Trophoblast cell (in vitro differentiated cells and primary cell): Measurements from ENCODE around the gene CDC42SE2.

Experiments used
- DNase-seq, 2 donors: peaks; one replicate each; pipeline ENCODE4 v3.0.0-alpha.2; 2016
- H2AFZ ChIP-seq: 2 replicates; pipeline ENCODE4 v1.6.1; 2013; ENCODE audit warnings: low read length, moderate library complexity, mild to moderate bottlenecking; ENCODE audit not compliant: insufficient read depth, poor library complexity
- H2AK5ac ChIP-seq: 2 replicates; pipeline ENCODE4 v1.6.1; 2013; ENCODE audit warnings: mild to moderate bottlenecking, low read length
- H2BK120ac ChIP-seq: 2 replicates; pipeline ENCODE4 v1.6.1; 2013; ENCODE audit warnings: low read length, mild to moderate bottlenecking, moderate library complexity; ENCODE audit not compliant: insufficient read depth, poor library complexity
- H2BK12ac ChIP-seq: 2 replicates; pipeline ENCODE4 v1.6.1; 2013; ENCODE audit warnings: mild to moderate bottlenecking, low read length, moderate library complexity
- H2BK5ac ChIP-seq: 2 replicates; pipeline ENCODE4 v1.6.1; 2013; ENCODE audit warnings: low read length, low read depth, moderate library complexity, mild to moderate bottlenecking; ENCODE audit not compliant: poor library complexity
- H3K14ac ChIP-seq: 2 replicates; pipeline ENCODE4 v1.6.1; 2013; ENCODE audit warnings: mild to moderate bottlenecking, low read length
- H3K18ac ChIP-seq: 2 replicates; pipeline ENCODE4 v1.6.1; 2013; ENCODE audit warnings: mild to moderate bottlenecking, low read length
- H3K23ac ChIP-seq: 2 replicates; pipeline ENCODE4 v1.6.1; 2013; ENCODE audit warnings: low read length
- H3K27ac ChIP-seq: 2 replicates; pipeline ENCODE4 v1.5.1; 2013; ENCODE audit warnings: low read depth, mild to moderate bottlenecking, inconsistent platforms, low read length, moderate library complexity
- H3K27me3 ChIP-seq: 2 replicates; pipeline ENCODE4 v1.6.1; 2013; ENCODE audit warnings: inconsistent platforms, mild to moderate bottlenecking, low read length, moderate library complexity; ENCODE audit not compliant: insufficient read depth
- H3K36me3 ChIP-seq, 2 experiments: 1 replicate in 1 of 2; 2 replicates in 1 of 2; pipeline ENCODE4 v1.6.1; 2013; ENCODE audit warnings: low read length in 2 of 2, mild to moderate bottlenecking in 2 of 2, moderate library complexity in 1 of 2; ENCODE audit not compliant: insufficient read depth in 2 of 2, control insufficient read depth in 1 of 2
- H3K4ac ChIP-seq: 2 replicates; pipeline ENCODE4 v1.6.1; 2013; ENCODE audit warnings: low read depth, mild to moderate bottlenecking, low read length, moderate library complexity
- H3K4me1 ChIP-seq, 2 experiments: 1 replicate in 1 of 2; 2 replicates in 1 of 2; pipeline ENCODE4 v1.6.1; 2013; ENCODE audit warnings: low read length in 2 of 2, mild to moderate bottlenecking in 2 of 2, moderate library complexity in 1 of 2; ENCODE audit not compliant: insufficient read depth in 2 of 2, control insufficient read depth in 1 of 2
- H3K4me2 ChIP-seq: 2 replicates; pipeline ENCODE4 v1.6.1; 2013; ENCODE audit warnings: inconsistent platforms, mild to moderate bottlenecking, low read length, moderate library complexity
- H3K4me3 ChIP-seq: 2 replicates; pipeline ENCODE4 v1.5.1; 2013; ENCODE audit warnings: mild to moderate bottlenecking, low read depth, low read length, inconsistent platforms
- H3K79me1 ChIP-seq: one replicate; pipeline ENCODE4 v1.6.1; 2013; ENCODE audit warnings: low read length
- H3K79me2 ChIP-seq: 2 replicates; pipeline ENCODE4 v1.6.1; 2013; ENCODE audit warnings: low read length, mild to moderate bottlenecking; ENCODE audit not compliant: control insufficient read depth, insufficient read depth, poor library complexity
- H3K9ac ChIP-seq: 2 replicates; pipeline ENCODE4 v1.6.1; 2013; ENCODE audit warnings: mild to moderate bottlenecking, low read length
- H3K9me3 ChIP-seq: 2 replicates; pipeline ENCODE4 v1.6.1; 2013; ENCODE audit warnings: low read depth, mild to moderate bottlenecking, control low read depth, inconsistent platforms, low read length; ENCODE audit not compliant: insufficient read depth
- H4K12ac ChIP-seq: 2 replicates; pipeline ENCODE4 v1.6.1; 2013; ENCODE audit warnings: low read depth, mild to moderate bottlenecking, low read length, moderate library complexity
- H4K8ac ChIP-seq: 2 replicates; pipeline ENCODE4 v1.6.1; 2013; ENCODE audit warnings: low read depth, mild to moderate bottlenecking, low read length, moderate library complexity
- H4K91ac ChIP-seq: one replicate; pipeline ENCODE4 v1.6.1; 2013; ENCODE audit warnings: low read depth, mild to moderate bottlenecking, low read length, moderate library complexity
- WGBS: extraction: QIAGEN DNeasy Blood & Tissue Kit; methylation state at CpG from one replicate; pipeline ENCODE4 v1.1.7; 2013; ENCODE audit warnings: missing lambda C conversion rate; ENCODE audit not compliant: insufficient read length, insufficient coverage; ENCODE audit errors: extremely low coverage; 5-methylcytosine and 5-hydroxymethylcytosine counted together

CDC42SE2 gene

DNA sequence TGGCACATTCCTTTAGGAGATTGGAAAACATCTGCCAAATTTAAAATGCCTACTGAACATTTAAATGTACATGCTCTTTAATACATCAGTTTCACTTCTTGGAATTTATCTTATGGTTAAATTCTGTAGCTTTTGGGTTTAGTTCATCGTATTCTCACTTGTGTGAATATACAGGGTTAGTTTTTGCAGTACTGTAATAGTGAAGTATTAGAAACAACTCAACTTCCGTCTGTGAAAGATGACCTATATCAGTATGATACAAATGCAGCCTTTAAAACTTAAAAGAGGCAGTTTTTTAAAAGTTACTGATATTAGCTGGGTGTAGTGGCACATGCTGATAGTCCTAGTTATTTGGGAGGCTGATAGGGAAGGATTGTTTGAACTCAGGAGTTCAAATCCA is 57.2 kb downstream of the CDC42SE2 start:
- H3K23ac ChIP-seq, result no peak overlapping the region
- no peak overlapping the region for H3K14ac ChIP-seq
- H3K79me1 ChIP-seq, result no peaks in the 10 kb centered on the region
- no peaks in the 10 kb centered on the region for H3K9me3 ChIP-seq
- H2BK12ac ChIP-seq, result no peak overlapping the region
- no peak overlapping the region for H4K12ac ChIP-seq
- H2AFZ ChIP-seq, result no peak overlapping the region
- H3K4me3 ChIP-seq, result no peak overlapping the region
- DNase-seq, result no peak
- H2BK120ac ChIP-seq, result no peak overlapping the region
- H3K9ac ChIP-seq, result no peak overlapping the region
- no peak overlapping the region for H3K4me2 ChIP-seq
- H4K8ac ChIP-seq, result no peak overlapping the region
- no CpG with 5 or more reads among the region's 2 CpGs for WGBS
- H3K36me3 ChIP-seq, result peaks cover 0 to 2% of the 10 kb centered on the region in 2 experiments
- H3K4me1 ChIP-seq, result peaks cover 2% of the 10 kb centered on the region in 2 experiments
- no peak overlapping the region for H4K91ac ChIP-seq
- H2AK5ac ChIP-seq, result no peak overlapping the region
- no peak overlapping the region for H3K27ac ChIP-seq
- no peaks in the 10 kb centered on the region for H3K27me3 ChIP-seq
- H2BK5ac ChIP-seq, result no peak overlapping the region
- H3K18ac ChIP-seq, result no peak overlapping the region
- H3K79me2 ChIP-seq, result no peaks in the 10 kb centered on the region
- H3K4ac ChIP-seq, result no peak overlapping the region

- no peak overlapping the region for H4K91ac ChIP-seq
- H3K4ac ChIP-seq, result no peak overlapping the region
- no peak overlapping the region for H2AK5ac ChIP-seq
- H3K14ac ChIP-seq, result no peak overlapping the region
- no peak overlapping the region for H3K27ac ChIP-seq
- no peak overlapping the region for H3K4me3 ChIP-seq
- H2AFZ ChIP-seq, result no peak overlapping the region
- no CpG with 5 or more reads among the region's 4 CpGs for WGBS
- no peaks in the 10 kb centered on the region for H3K79me2 ChIP-seq
- H3K4me1 ChIP-seq, result peaks cover 2% of the 10 kb centered on the region in 2 experiments
- no peaks in the 10 kb centered on the region for H3K9me3 ChIP-seq
- DNase-seq, result peak in 1 of 2 donors; percentile 39
- H2BK12ac ChIP-seq, result no peak overlapping the region
- no peaks in the 10 kb centered on the region for H3K36me3 ChIP-seq
- H4K8ac ChIP-seq, result no peak overlapping the region
- H3K4me2 ChIP-seq, result no peak overlapping the region
- H3K9ac ChIP-seq, result no peak overlapping the region
- no peak overlapping the region for H4K12ac ChIP-seq
- no peak overlapping the region for H3K23ac ChIP-seq
- no peaks in the 10 kb centered on the region for H3K27me3 ChIP-seq
- H2BK120ac ChIP-seq, result no peak overlapping the region
- no peak overlapping the region for H2BK5ac ChIP-seq
- H3K79me1 ChIP-seq, result no peaks in the 10 kb centered on the region
- H3K18ac ChIP-seq, result no peak overlapping the region
These were observed 59.1 kb downstream of the CDC42SE2 start for GRCh38 chr5:131322926-131323325.

- no peak for DNase-seq
- Histone ChIP-seq H4K8ac (no peak overlapping the region), H3K79me2 (no peaks in the 10 kb centered on the region), H2AK5ac (no peak overlapping the region), H2BK5ac (no peak overlapping the region), H3K4me3 (no peak overlapping the region), H3K14ac (no peak overlapping the region), H3K27ac (no peak overlapping the region), H3K4me2 (no peak overlapping the region), H2BK12ac (no peak overlapping the region), H3K9me3 (no peaks in the 10 kb centered on the region), H3K27me3 (no peaks in the 10 kb centered on the region), H3K23ac (no peak overlapping the region), H4K91ac (no peak overlapping the region), H3K4me1 (peaks cover 2% of the 10 kb centered on the region in 2 experiments), H3K79me1 (no peaks in the 10 kb centered on the region), H3K9ac (no peak overlapping the region), H4K12ac (no peak overlapping the region), H2AFZ (no peak overlapping the region), H2BK120ac (no peak overlapping the region), H3K36me3 (no peaks in the 10 kb centered on the region), H3K18ac (no peak overlapping the region), H3K4ac (no peak overlapping the region)
These were observed 59.5 kb downstream of the CDC42SE2 start for GRCh38 chr5:131323378-131323777.

DNA sequence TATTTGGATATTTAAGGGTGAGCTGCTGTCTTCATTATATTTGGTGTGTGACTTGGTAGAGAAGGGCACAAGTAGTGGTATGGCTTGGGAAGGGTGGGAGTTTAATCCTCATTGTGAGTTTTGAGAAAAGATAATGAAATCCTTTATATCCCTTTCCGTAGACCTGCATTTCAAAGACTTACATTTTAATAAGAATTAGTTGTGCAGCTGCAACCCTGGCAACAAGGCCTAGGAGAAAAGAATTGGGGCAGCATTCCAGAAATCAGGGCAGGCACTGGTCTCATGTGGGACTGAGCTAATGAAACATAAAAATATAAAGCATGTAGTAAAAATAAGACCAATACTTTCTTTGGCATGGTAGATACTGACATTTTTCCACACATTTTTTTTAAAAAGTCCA is 60.5 kb downstream of the CDC42SE2 start:
- Histone ChIP-seq H4K12ac (no peak overlapping the region), H2AK5ac (no peak overlapping the region), H3K9me3 (no peaks in the 10 kb centered on the region), H3K4me2 (no peak overlapping the region), H3K36me3 (no peaks in the 10 kb centered on the region), H3K18ac (no peak overlapping the region), H2BK12ac (no peak overlapping the region), H3K23ac (no peak overlapping the region), H3K27me3 (no peaks in the 10 kb centered on the region), H3K14ac (no peak overlapping the region), H2BK120ac (no peak overlapping the region), H3K4ac (no peak overlapping the region), H3K79me1 (no peaks in the 10 kb centered on the region), H2AFZ (no peak overlapping the region), H3K27ac (no peak overlapping the region), H3K4me3 (no peak overlapping the region), H4K91ac (no peak overlapping the region), H4K8ac (no peak overlapping the region), H2BK5ac (no peak overlapping the region), H3K9ac (no peak overlapping the region), H3K4me1 (peaks cover 0 to 2% of the 10 kb centered on the region in 2 experiments), H3K79me2 (no peaks in the 10 kb centered on the region)
- DNase-seq, result no peak
- no CpG with 5 or more reads among the region's 1 CpG for WGBS
